Measurements from ENCODE around the gene UGT1A5. TPM values are rescaled to one million over a fixed set of nuclear protein-coding genes. Genes with fewer than 3 reads are reported as not detected.

UGT1A5 gene
- total and polyA plus RNA-seq, 2 of the 4 experiments (the other 2 are of a cell fraction) = not detected

DNA sequence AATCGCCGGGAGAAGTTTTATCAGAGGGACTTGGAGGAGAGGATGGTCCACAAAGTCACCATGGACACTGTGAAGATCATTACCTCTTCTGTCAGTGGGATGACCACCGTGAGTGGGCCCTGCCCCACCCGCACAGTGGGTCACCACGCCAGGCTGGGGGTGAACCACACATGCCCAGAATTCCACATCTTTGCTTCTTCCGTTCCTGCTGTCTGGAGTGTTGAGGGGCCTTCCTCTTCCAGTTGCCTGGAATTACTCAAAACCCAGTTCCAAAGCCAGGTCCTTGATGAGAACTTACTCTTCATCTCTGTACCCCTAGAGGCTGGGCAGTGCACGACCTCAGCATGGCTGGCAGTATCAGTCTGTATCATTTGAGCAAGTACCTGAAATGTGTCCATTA lies 87.5 kb downstream of the UGT1A5 start:
- Histone ChIP-seq H2BK20ac (ENCODE audit: low read depth, low read length) (no peak overlapping the region), H3K56ac (ENCODE audit: extremely low read depth, insufficient read depth, low read length) (no peak overlapping the region), H3K4me2 (ENCODE audit: low read depth, low read length) (no peak overlapping the region), H3K36me3 (ENCODE audit: control insufficient read depth, insufficient read depth, low read length) (no peaks in the 10 kb centered on the region), H2AK5ac (ENCODE audit: low read depth, low read length) (no peak overlapping the region), H3K4ac (ENCODE audit: low read depth, low read length) (no peak overlapping the region), H3K27me3 (ENCODE audit: control insufficient read depth, insufficient read depth, low read length) (peaks cover 19% of the 10 kb centered on the region), H3K79me1 (ENCODE audit: low read depth in 1 of 2, low read length in 2 of 2) (no peaks in the 10 kb centered on the region), H3K27ac (ENCODE audit: insufficient read depth, low read length) (no peak overlapping the region), H4K8ac (ENCODE audit: low read depth in 2 of 2, low read length in 2 of 2) (no peak overlapping the region), H3K18ac (ENCODE audit: low read depth, low read length) (no peak overlapping the region), H3K9me3 (ENCODE audit: control insufficient read depth, insufficient read depth, low read length) (no peaks in the 10 kb centered on the region; the same call in 1 of the 2 replicates), H4K5ac (ENCODE audit: low read depth, low read length) (no peak overlapping the region), H3K4me1 (ENCODE audit: control insufficient read depth, insufficient read depth, low read length) (no peaks in the 10 kb centered on the region), H2AFZ (replicated peaks; ENCODE audit: low read length, poor library complexity) (no peak overlapping the region), H3K9ac (ENCODE audit: low read depth, low read length) (no peak overlapping the region), H2BK5ac (ENCODE audit: low read depth, low read length, poor library complexity, severe bottlenecking) (no peak overlapping the region), H3K9me1 (ENCODE audit: insufficient read depth, low read length) (no peaks in the 10 kb centered on the region), H3K23ac (ENCODE audit: low read depth, low read length) (no peak overlapping the region), H2BK15ac (ENCODE audit: low read depth, low read length) (no peak overlapping the region), H3K4me3 (ENCODE audit: insufficient read depth, low read depth, low read length) (no peak overlapping the region), H3K14ac (replicated peaks; ENCODE audit: low read depth, low read length) (no peak overlapping the region), H4K20me1 (ENCODE audit: insufficient read depth, low read length) (no peaks in the 10 kb centered on the region), H2BK120ac (ENCODE audit: low read depth, low read length) (no peak overlapping the region), H4K91ac (ENCODE audit: insufficient read depth, low read depth, low read length) (no peak overlapping the region), H2AK9ac (replicated peaks; ENCODE audit: low read depth, low read length, poor library complexity) (no peak overlapping the region)
- in situ Hi-C loops (cut with MboI; ENCODE audit: low sequenced_read_pairs) (no loop called here), dilution Hi-C loops (cut with HindIII; ENCODE audit: low sequenced_read_pairs, unreplicated experiment) (no loop called here), intact Hi-C loops (cut with micrococcal nuclease) (no loop called here)
- ATAC-seq (ENCODE audit: low read depth) = no peak
- no TSS peak for BruUV-seq (replicated peaks)
- CTCF ChIA-PET = no interaction called here
- POLR2A ChIA-PET (ENCODE audit: unreplicated experiment) = no interaction called here
- DNase-seq = no peak
- WGBS, 2 experiments (ENCODE audit: extremely low coverage in 2 of 2, insufficient read length in 1 of 2) = no CpG with 5 or more reads among the region's 7 CpGs
- TF ChIP-seq, protein P1, sequence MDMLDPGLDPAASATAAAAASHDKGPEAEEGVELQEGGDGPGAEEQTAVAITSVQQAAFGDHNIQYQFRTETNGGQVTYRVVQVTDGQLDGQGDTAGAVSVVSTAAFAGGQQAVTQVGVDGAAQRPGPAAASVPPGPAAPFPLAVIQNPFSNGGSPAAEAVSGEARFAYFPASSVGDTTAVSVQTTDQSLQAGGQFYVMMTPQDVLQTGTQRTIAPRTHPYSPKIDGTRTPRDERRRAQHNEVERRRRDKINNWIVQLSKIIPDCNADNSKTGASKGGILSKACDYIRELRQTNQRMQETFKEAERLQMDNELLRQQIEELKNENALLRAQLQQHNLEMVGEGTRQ (IDR thresholded peaks at IDR 0.05; ENCODE audit: low read depth, low read length) = no peak
- no peak for TF ChIP-seq FOS (IDR thresholded peaks at IDR 0.05; ENCODE audit: low read depth, low read length)
- TF ChIP-seq, protein P2, sequence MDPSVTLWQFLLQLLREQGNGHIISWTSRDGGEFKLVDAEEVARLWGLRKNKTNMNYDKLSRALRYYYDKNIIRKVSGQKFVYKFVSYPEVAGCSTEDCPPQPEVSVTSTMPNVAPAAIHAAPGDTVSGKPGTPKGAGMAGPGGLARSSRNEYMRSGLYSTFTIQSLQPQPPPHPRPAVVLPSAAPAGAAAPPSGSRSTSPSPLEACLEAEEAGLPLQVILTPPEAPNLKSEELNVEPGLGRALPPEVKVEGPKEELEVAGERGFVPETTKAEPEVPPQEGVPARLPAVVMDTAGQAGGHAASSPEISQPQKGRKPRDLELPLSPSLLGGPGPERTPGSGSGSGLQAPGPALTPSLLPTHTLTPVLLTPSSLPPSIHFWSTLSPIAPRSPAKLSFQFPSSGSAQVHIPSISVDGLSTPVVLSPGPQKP (IDR thresholded peaks at IDR 0.05; ENCODE audit: borderline replicate concordance, low read depth, low read length) = no peak
- no peak for TF ChIP-seq CEBPB (IDR thresholded peaks at IDR 0.05; ENCODE audit: low read depth, low read length)
- TF ChIP-seq RCOR1 (IDR thresholded peaks at IDR 0.05; ENCODE audit: insufficient replicate concordance, low read length) = no peak
- no peak for TF ChIP-seq CHD1 (IDR thresholded peaks at IDR 0.05; ENCODE audit: low read depth, low read length)
- no peak for TF ChIP-seq RAD21 (IDR thresholded peaks at IDR 0.05; ENCODE audit: low read length)
- no peak for TF ChIP-seq SMC3 (IDR thresholded peaks at IDR 0.05; ENCODE audit: low read depth, low read length)
- no peak for TF ChIP-seq BHLHE40 (IDR thresholded peaks at IDR 0.05; ENCODE audit: low read depth, low read length)
